H1 (cell line): ENCODE measurements around the gene TTC34. TPM values are rescaled to one million over a fixed set of nuclear protein-coding genes. Genes with fewer than 3 reads are reported as not detected.

Experiments used
- CTCF ChIA-PET: fragments of 300-600 bp; sonication (Branson Sonifier 250); formaldehyde crosslinking; loops from one replicate; lab custom pipeline; 2021; ENCODE audit not compliant: partially characterized antibody; lab: Charles Lee
- POLR2A ChIA-PET: fragments of 300-600 bp; sonication (Branson Sonifier 250); formaldehyde crosslinking; loops from one replicate; lab custom pipeline; 2021; ENCODE audit warnings: inconsistent platforms; ENCODE audit not compliant: partially characterized antibody; lab: Charles Lee
- DNase-seq, 2 experiments: peaks; one replicate each; pipeline versions ENCODE4 v3.0.0 to v3.0.0-alpha.2; 2010 to 2022; ENCODE audit warnings: low spot score in 2 of 2, low read depth in 1 of 2, mixed read lengths in 1 of 2
- FAIRE-seq: peaks from 2 replicates; lab custom pipeline; 2011; peaks lifted over from hg19 to GRCh38; lab: Jason Lieb, UNC
- H2AFZ ChIP-seq: 2 replicates; pipeline ENCODE4 v1.8.1; 2012; ENCODE audit warnings: low read length, inconsistent platforms
- H2AK5ac ChIP-seq: 2 replicates; pipeline ENCODE4 v1.6.1; 2013; ENCODE audit warnings: low read depth, low read length
- H2BK120ac ChIP-seq: replicated peaks from 2 replicates; pipeline ENCODE3; 2013; ENCODE audit warnings: low read depth, low read length, inconsistent platforms
- H2BK12ac ChIP-seq: 2 replicates; pipeline ENCODE4 v1.6.1; 2013; ENCODE audit warnings: low read depth, low read length
- H2BK15ac ChIP-seq: 2 replicates; pipeline ENCODE4 v1.6.1; 2013; ENCODE audit warnings: low read length
- H2BK20ac ChIP-seq: 2 replicates; pipeline ENCODE4 v1.6.1; 2013; ENCODE audit warnings: low read length
- H2BK5ac ChIP-seq: 2 replicates; pipeline ENCODE4 v1.6.1; 2013; ENCODE audit warnings: low read depth, low read length
- H3K14ac ChIP-seq: 2 replicates; pipeline ENCODE4 v1.6.1; 2013; ENCODE audit warnings: inconsistent platforms; ENCODE audit not compliant: insufficient read length
- H3K18ac ChIP-seq: 2 replicates; pipeline ENCODE4 v1.6.1; 2013; ENCODE audit warnings: low read length; ENCODE audit errors: extremely low read depth
- H3K23ac ChIP-seq: 2 replicates; pipeline ENCODE4 v1.6.1; 2013; ENCODE audit warnings: inconsistent platforms; ENCODE audit not compliant: insufficient read length
- H3K23me2 ChIP-seq: 2 replicates; pipeline ENCODE4 v1.6.1; 2013; ENCODE audit warnings: low read depth, low read length
- H3K27ac ChIP-seq: 2 replicates; pipeline ENCODE4 v1.6.1; 2011; ENCODE audit warnings: low read depth, low read length, inconsistent platforms
- H3K27me3 ChIP-seq, 4 experiments: replicated peaks in 1 of 4; 1 replicate in 1 of 4; 2 replicates in 3 of 4; pipeline versions ENCODE4 v1.6.1 to v1.8.1; 2011 to 2013; ENCODE audit warnings: low read length in 3 of 4, mild to moderate bottlenecking in 3 of 4, inconsistent platforms in 2 of 4, mixed read lengths in 2 of 4, moderate library complexity in 1 of 4; ENCODE audit not compliant: control insufficient read depth in 3 of 4, insufficient read depth in 3 of 4; ENCODE audit errors: extremely low read depth in 1 of 4
- H3K36me3 ChIP-seq, 4 experiments: 2 replicates each; pipeline versions ENCODE4 v1.6.1 to v1.8.1; 2011 to 2013; ENCODE audit warnings: mild to moderate bottlenecking in 4 of 4, low read length in 3 of 4, moderate library complexity in 2 of 4, control low read depth in 1 of 4, inconsistent platforms in 1 of 4; ENCODE audit not compliant: insufficient read depth in 4 of 4, control insufficient read depth in 2 of 4
- H3K4ac ChIP-seq: replicated peaks from 2 replicates; pipeline ENCODE3; 2013; ENCODE audit warnings: low read length, low read depth, mixed read lengths, inconsistent platforms; ENCODE audit not compliant: insufficient read length
- H3K4me1 ChIP-seq, 4 experiments: replicated peaks in 1 of 4; 1 replicate in 1 of 4; 2 replicates in 3 of 4; pipeline versions ENCODE4 v1.6.1 to v1.8.1; 2011 to 2013; ENCODE audit warnings: low read length in 3 of 4, inconsistent platforms in 2 of 4, mixed read lengths in 1 of 4; ENCODE audit not compliant: insufficient read depth in 4 of 4, control insufficient read depth in 3 of 4
- H3K4me2 ChIP-seq, 2 experiments: 2 replicates each; pipeline versions ENCODE4 v1.6.1 to v1.8.1; 2011 to 2013; ENCODE audit warnings: low read depth in 2 of 2, low read length in 2 of 2, control low read depth in 1 of 2, inconsistent platforms in 1 of 2, mild to moderate bottlenecking in 1 of 2; ENCODE audit not compliant: insufficient read depth in 1 of 2
- H3K4me3 ChIP-seq, 4 experiments: fragments of 200-600, 300-600 bp in 1 of 4; sonication (generic), shearing (Covaris generic), sonication (Bioruptor Twin) in 1 of 4; 2 replicates each; pipeline versions ENCODE4 v1.5.1 to v1.8.1; 2011 to 2016; ENCODE audit warnings: low read length in 4 of 4, low read depth in 3 of 4, control low read depth in 2 of 4, inconsistent platforms in 2 of 4, mild to moderate bottlenecking in 2 of 4, mixed read lengths in 1 of 4, moderate library complexity in 1 of 4; ENCODE audit not compliant: insufficient read depth in 2 of 4; ENCODE audit errors: extremely low read depth in 1 of 4
- H3K56ac ChIP-seq: replicated peaks from 2 replicates; pipeline ENCODE3; 2013; ENCODE audit warnings: low read depth, mild to moderate bottlenecking, mixed read lengths, low read length, inconsistent platforms; ENCODE audit not compliant: insufficient read length
- H3K79me1 ChIP-seq: 2 replicates; pipeline ENCODE4 v1.6.1; 2013; ENCODE audit warnings: low read depth, low read length, control low read depth
- H3K79me2 ChIP-seq, 2 experiments: 2 replicates each; pipeline versions ENCODE4 v1.6.1 to v1.8.1; 2012 to 2013; ENCODE audit warnings: low read length in 2 of 2, mild to moderate bottlenecking in 2 of 2, inconsistent platforms in 1 of 2; ENCODE audit not compliant: insufficient read depth in 2 of 2, control insufficient read depth in 1 of 2
- H3K9ac ChIP-seq, 4 experiments: replicated peaks in 1 of 4; 1 replicate in 1 of 4; 2 replicates in 3 of 4; pipeline versions ENCODE4 v1.6.1 to v1.8.1; 2011 to 2013; ENCODE audit warnings: low read depth in 3 of 4, low read length in 3 of 4, control low read depth in 2 of 4, mild to moderate bottlenecking in 2 of 4, moderate library complexity in 2 of 4, inconsistent platforms in 1 of 4; ENCODE audit errors: extremely low read depth in 1 of 4
- H3K9me3 ChIP-seq, 2 experiments: 2 replicates each; pipeline versions ENCODE4 v1.6.1 to v1.8.1; 2012 to 2013; ENCODE audit warnings: mild to moderate bottlenecking in 2 of 2, moderate library complexity in 2 of 2, control low read depth in 1 of 2, inconsistent platforms in 1 of 2, low read depth in 1 of 2, low read length in 1 of 2, mixed read lengths in 1 of 2; ENCODE audit not compliant: insufficient read depth in 2 of 2
- H4K20me1 ChIP-seq, 2 experiments: replicated peaks in 1 of 2; 2 replicates each; pipeline versions ENCODE3 to v1.8.1; 2011 to 2013; ENCODE audit warnings: inconsistent platforms in 2 of 2, low read length in 2 of 2, mild to moderate bottlenecking in 1 of 2; ENCODE audit not compliant: insufficient read depth in 2 of 2, control insufficient read depth in 1 of 2
- H4K5ac ChIP-seq: 2 replicates; pipeline ENCODE4 v1.6.1; 2013; ENCODE audit warnings: low read length, low read depth, mixed read lengths, inconsistent platforms; ENCODE audit not compliant: insufficient read length
- H4K8ac ChIP-seq: 2 replicates; pipeline ENCODE4 v1.8.0; 2013; ENCODE audit warnings: mild to moderate bottlenecking, moderate library complexity, low read length, inconsistent platforms; ENCODE audit not compliant: insufficient read depth; ENCODE audit errors: extremely low read depth
- H4K91ac ChIP-seq: replicated peaks from 2 replicates; pipeline ENCODE3; 2013; ENCODE audit warnings: low read length, mixed read lengths, inconsistent platforms; ENCODE audit not compliant: insufficient read length
- ATF3 ChIP-seq: IDR thresholded peaks from 2 replicates; pipeline ENCODE4 v1.6.1; 2011; ENCODE audit warnings: low read depth, mild to moderate bottlenecking, low read length; ENCODE audit not compliant: insufficient read depth
- CBX8 ChIP-seq: fragments of 300-800, 300-1000 bp; sonication (generic); IDR thresholded peaks from 2 replicates; pipeline ENCODE4 v1.7.1; 2016; ENCODE audit warnings: low read depth, low read length, borderline replicate concordance
- TAF1 ChIP-seq: IDR thresholded peaks from 2 replicates; pipeline ENCODE4 v1.6.1; 2011; ENCODE audit warnings: mild to moderate bottlenecking, low read depth, low read length
- WGBS, 2 experiments: shearing (Covaris generic) in 1 of 2; methylation state at CpG; one replicate each; pipeline versions ENCODE4 v1.1.6 to v1.1.7; 2013 to 2015; ENCODE audit warnings: low lambda C conversion rate in 2 of 2, mixed read lengths in 2 of 2, inconsistent platforms in 1 of 2, low coverage in 1 of 2, missing lambda C conversion rate in 1 of 2; ENCODE audit not compliant: insufficient replicate concordance in 2 of 2, insufficient coverage in 1 of 2, insufficient read length in 1 of 2; ENCODE audit errors: extremely low coverage in 1 of 2, missing lambda C conversion rate in 1 of 2; 5-methylcytosine and 5-hydroxymethylcytosine counted together
- polyA plus RNA-seq, 7 experiments: library from polyadenylated mRNA; depleted of rRNA in 3 of 7; stranded (reverse) in 5 of 7; unstranded in 2 of 7; fragments of >200 nt in 5 of 7; fragments of 200-250 nt in 2 of 7; gene quantifications; 1 replicate in 5 of 7; 2 replicates in 1 of 7; 4 replicates in 1 of 7; pipeline versions ENCODE4 v1.2.1 to v1.2.3, GENCODE V29; 2011 to 2013; ENCODE audit warnings: missing spikeins in 2 of 7, mixed read lengths in 2 of 7
- total RNA-seq: library from RNA; stranded (reverse); fragmentation: NEBNext Ultra II Directional; extraction: Animal tissue kit (Norgen Biotek cat#: 25700); gene quantifications from 2 replicates; pipeline ENCODE4 v1.2.1, GENCODE V29; 2021

The TTC34 gene
- total and polyA plus RNA-seq, 2 of the 8 experiments (the other 6 are each of a cell fraction or from before 2014, with no cell fraction given), result 0.23 to 0.50 TPM

- no peak overlapping the region for H4K5ac ChIP-seq
- 88% methylated on average over 2 of the region's 2 CpGs; no CpG with 5 or more reads in 1 of the 2 experiments for WGBS, 2 experiments
- H3K9me3 ChIP-seq, result peaks cover 3 to 12% of the 10 kb centered on the region in 2 experiments
- H3K9ac ChIP-seq, result no peak overlapping the region
- no peaks in the 10 kb centered on the region for H4K20me1 ChIP-seq
- no peak overlapping the region for H3K14ac ChIP-seq
- H2AK5ac ChIP-seq, result no peak overlapping the region
- no peak overlapping the region for H4K91ac ChIP-seq
- H2BK12ac ChIP-seq, result no peak overlapping the region
- H3K23me2 ChIP-seq, result no peaks in the 10 kb centered on the region
- no peak overlapping the region for H2AFZ ChIP-seq
- no peak overlapping the region for H2BK20ac ChIP-seq
- FAIRE-seq (no peak), DNase-seq (no peak)
- H4K8ac ChIP-seq, result no peak overlapping the region
- H3K79me1 ChIP-seq, result no peaks in the 10 kb centered on the region
- H3K4me3 ChIP-seq, result no peak overlapping the region
- H3K4me2 ChIP-seq, result no peak overlapping the region
- no peak overlapping the region for H3K56ac ChIP-seq
- peaks cover 0 to 3% (median 1%) of the 10 kb centered on the region in 4 experiments; a peak in 3 of 7 replicates for H3K4me1 ChIP-seq
- H3K4ac ChIP-seq, result no peak overlapping the region
- H2BK120ac ChIP-seq, result no peak overlapping the region
- H3K27me3 ChIP-seq, result peaks cover 0 to 3% (median 0%) of the 10 kb centered on the region in 4 experiments; a peak in 2 of 7 replicates
- POLR2A ChIA-PET, result no interaction called here
- no peak overlapping the region for H2BK15ac ChIP-seq
- H3K27ac ChIP-seq, result no peak overlapping the region
- no peak for TF ChIP-seq ATF3
- no peak for TF ChIP-seq CBX8
- TF ChIP-seq TAF1, result no peak
- H3K18ac ChIP-seq, result no peak overlapping the region
- H3K23ac ChIP-seq, result no peak overlapping the region
- no peaks in the 10 kb centered on the region for H3K79me2 ChIP-seq
- H3K36me3 ChIP-seq, result no peaks in the 10 kb centered on the region
- CTCF ChIA-PET, result interaction anchor here (0.7 to 1.2 kb wide), 3 partner anchors 11 to 810 kb away, joined by 3 read pairs; no protein-coding TSS in a partner anchor
- H2BK5ac ChIP-seq, result no peak overlapping the region
Observed at GRCh38 chr1:2614145-2614544, 187.3 kb downstream of the TTC34 start.
